Brain microvascular endothelial cell (primary cell): ENCODE data around the gene L2HGDH.
"Not testable (repeated sequence)": the region's sequence is repeated elsewhere in the genome, so short reads cannot be mapped to it uniquely, and the experiment has no call there.

Source experiments
- DNase-seq: peaks from one replicate; pipeline ENCODE4 v3.0.0-alpha.2; 2020
- H3K27ac ChIP-seq: fragments of 250-450 bp; sonication (Bioruptor Pico); 2 replicates; pipeline ENCODE4 v1.5.1; 2020; ENCODE audit warnings: mild to moderate bottlenecking, moderate library complexity
- H3K27me3 ChIP-seq: fragments of 250-450 bp; sonication (Bioruptor Pico); replicated peaks from 2 replicates; pipeline ENCODE4 v1.5.1; 2020; ENCODE audit warnings: mild to moderate bottlenecking
- H3K36me3 ChIP-seq: fragments of 250-450 bp; sonication (Bioruptor Pico); replicated peaks from 2 replicates; pipeline ENCODE4 v1.5.1; 2020; ENCODE audit warnings: mild to moderate bottlenecking
- H3K4me3 ChIP-seq: 2 replicates; pipeline ENCODE4 v1.5.1; 2011; ENCODE audit warnings: low read depth, mild to moderate bottlenecking, control low read depth, low read length, moderate library complexity
- in situ Hi-C: cut with HindIII; loops from 2 replicates; pipeline ENCODE4 v1.10.0; 2017; ENCODE audit warnings: low sequenced_read_pairs, low pct_ligation_motif_present
- TF ChIP-seq, protein P1 (sequence below): IDR thresholded peaks from 2 replicates; pipeline ENCODE4 v1.5.1; 2011; ENCODE audit warnings: low read depth, mild to moderate bottlenecking, moderate library complexity, low read length, control low read depth, inconsistent platforms; ENCODE audit errors: missing control alignments

The L2HGDH gene

DNA sequence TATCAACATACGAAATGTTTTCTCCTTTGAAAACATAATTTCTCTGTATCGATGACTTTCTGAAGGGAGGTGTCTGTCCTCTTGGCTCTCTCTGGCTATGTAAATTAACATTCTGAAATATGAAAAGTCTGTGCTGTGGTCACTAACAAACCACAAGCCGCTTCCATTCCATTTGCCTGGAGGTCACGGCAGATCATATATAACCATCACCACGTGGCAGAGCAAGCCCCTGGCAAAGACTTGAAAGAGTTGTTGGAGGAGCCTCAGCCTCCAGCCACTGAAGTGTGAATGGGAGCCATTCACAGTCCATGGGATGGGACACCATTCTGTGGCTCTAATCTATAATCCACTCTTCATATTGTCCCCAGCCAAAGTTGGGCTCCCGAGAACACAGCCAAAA, 45.1 kb upstream of the L2HGDH start:
- Histone ChIP-seq H3K36me3 (no peaks in the 10 kb centered on the region), H3K4me3 (no peak overlapping the region), H3K27ac (no peak overlapping the region), H3K27me3 (no peaks in the 10 kb centered on the region)
- TF ChIP-seq, protein P1, sequence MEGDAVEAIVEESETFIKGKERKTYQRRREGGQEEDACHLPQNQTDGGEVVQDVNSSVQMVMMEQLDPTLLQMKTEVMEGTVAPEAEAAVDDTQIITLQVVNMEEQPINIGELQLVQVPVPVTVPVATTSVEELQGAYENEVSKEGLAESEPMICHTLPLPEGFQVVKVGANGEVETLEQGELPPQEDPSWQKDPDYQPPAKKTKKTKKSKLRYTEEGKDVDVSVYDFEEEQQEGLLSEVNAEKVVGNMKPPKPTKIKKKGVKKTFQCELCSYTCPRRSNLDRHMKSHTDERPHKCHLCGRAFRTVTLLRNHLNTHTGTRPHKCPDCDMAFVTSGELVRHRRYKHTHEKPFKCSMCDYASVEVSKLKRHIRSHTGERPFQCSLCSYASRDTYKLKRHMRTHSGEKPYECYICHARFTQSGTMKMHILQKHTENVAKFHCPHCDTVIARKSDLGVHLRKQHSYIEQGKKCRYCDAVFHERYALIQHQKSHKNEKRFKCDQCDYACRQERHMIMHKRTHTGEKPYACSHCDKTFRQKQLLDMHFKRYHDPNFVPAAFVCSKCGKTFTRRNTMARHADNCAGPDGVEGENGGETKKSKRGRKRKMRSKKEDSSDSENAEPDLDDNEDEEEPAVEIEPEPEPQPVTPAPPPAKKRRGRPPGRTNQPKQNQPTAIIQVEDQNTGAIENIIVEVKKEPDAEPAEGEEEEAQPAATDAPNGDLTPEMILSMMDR, result no peak
- no peak for DNase-seq
- in situ Hi-C loops, result no loop called here

DNA sequence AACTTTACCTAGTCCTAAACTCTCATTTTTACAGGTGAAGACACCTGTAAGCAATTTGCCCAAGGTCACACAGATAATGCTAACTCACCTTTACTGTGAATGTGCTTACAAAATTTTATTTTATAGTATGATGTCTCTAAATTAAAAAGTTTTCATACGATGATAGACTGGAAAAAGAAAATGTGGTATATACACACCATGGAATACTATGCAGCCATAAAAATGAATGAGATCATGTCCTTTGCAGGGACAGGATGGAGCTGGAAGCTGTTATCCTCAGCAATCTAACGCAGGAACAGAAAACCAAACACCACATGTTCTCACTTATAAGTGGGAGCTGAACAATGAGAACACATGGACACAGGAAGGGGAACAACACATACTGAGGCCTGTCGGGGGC, 44.3 kb upstream of the L2HGDH start:
- DNase-seq, H3K4me3 ChIP-seq, H3K27ac ChIP-seq, H3K36me3 ChIP-seq, H3K27me3 ChIP-seq, in situ Hi-C loops: not testable (repeated sequence)

DNA sequence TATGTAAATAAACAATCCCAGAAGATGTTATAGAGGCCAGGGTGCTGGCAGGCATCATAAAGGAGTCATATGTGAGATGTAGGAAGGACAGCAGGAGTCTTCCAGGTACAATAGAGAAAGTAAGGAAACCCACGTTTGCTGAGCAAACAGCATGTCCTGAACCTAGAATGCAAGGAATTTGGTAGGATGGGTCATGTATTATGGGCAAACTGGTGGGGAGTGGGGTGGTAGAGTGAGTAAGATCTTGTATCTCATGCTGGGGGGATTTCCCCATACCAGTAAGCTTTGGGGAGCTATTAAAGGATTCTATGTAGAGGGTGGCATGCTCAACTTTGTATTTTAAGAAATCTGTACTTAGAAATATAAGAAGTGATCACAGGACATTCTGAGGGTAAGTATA, 43.7 kb upstream of the L2HGDH start:
- no peak for DNase-seq
- in situ Hi-C loops, result no loop called here
- TF ChIP-seq, protein P1, result no peak
- Histone ChIP-seq H3K4me3 (no peak overlapping the region), H3K36me3 (no peaks in the 10 kb centered on the region), H3K27me3 (no peaks in the 10 kb centered on the region), H3K27ac (no peak overlapping the region)

DNA sequence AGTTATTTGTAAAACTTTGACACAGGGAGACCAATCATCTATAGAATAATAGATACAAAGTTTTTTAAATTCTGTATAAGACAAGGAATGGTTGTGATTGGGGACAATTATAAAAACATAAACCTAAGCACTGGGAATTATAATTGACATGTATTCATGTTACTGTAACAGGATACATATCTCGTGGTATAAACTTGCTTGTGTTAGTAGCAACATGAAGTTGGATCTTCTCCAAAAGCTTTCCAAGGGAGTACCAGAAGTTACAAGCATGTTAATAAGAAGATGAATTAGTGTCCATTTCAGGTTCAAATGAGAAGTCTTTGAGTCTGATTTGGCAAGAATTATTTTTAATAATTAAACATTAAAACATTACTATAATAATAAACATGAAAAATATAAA, 42.5 kb upstream of the L2HGDH start:
- TF ChIP-seq, protein P1, result no peak
- Histone ChIP-seq H3K27ac (no peak overlapping the region), H3K27me3 (no peaks in the 10 kb centered on the region), H3K36me3 (no peaks in the 10 kb centered on the region), H3K4me3 (no peak overlapping the region)
- in situ Hi-C loops, result no loop called here
- DNase-seq, result no peak

DNA sequence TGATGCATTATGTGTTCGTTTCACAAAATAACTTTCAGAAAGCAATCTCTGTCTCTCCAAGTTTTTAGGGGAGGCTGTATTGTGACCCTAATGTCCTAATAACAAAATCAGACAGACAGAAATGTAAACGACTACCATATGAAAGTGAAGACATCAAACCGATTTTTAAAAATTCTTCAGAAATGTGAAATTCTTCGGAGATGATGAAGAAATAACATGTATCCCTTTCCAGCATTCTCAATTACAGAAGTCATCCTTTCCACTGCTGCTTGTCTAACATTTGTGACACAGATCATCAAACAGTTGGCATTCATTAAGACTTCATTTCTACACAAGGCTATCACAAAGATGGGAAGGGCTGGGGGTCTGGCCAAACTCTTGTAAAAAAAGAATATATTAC, 41.1 kb upstream of the L2HGDH start:
- Histone ChIP-seq H3K27me3 (no peaks in the 10 kb centered on the region), H3K4me3 (no peak overlapping the region), H3K36me3 (no peaks in the 10 kb centered on the region), H3K27ac (no peak overlapping the region)
- TF ChIP-seq, protein P1, result no peak
- in situ Hi-C loops, result no loop called here
- no peak for DNase-seq

DNA sequence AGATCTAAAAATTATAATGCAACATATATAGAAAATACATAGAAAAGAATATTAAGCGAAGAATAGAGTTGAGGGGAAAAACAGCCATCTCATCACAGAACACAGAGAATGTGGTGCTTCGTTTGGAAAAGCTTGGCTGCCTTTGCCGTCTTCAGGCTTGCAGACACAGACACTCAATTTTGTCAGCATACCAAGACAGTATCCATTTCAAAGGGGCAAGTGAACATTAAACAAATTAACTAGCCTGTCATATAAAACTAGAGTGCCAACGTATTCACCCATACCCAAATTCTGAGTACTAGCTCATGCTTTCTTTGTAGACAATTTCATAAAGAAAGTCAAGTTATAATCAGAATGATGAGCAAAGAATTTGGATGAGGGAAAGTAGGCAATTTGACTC, 40.6 kb upstream of the L2HGDH start:
- H3K27me3 ChIP-seq, result no peaks in the 10 kb centered on the region
- TF ChIP-seq, protein P1, result no peak
- no peaks in the 10 kb centered on the region for H3K36me3 ChIP-seq
- no peak for DNase-seq
- H3K4me3 ChIP-seq, result no peak overlapping the region
- in situ Hi-C loops, result no loop called here
- no peak overlapping the region for H3K27ac ChIP-seq
